Smooth muscle cell of the brain vasculature (primary cell): ENCODE results near the gene SMIM38.

Experiments
- DNase-seq: peaks from one replicate; pipeline ENCODE4 v3.0.0-alpha.2; 2012; ENCODE audit warnings: low read depth, low spot score

Gene SMIM38

DNA sequence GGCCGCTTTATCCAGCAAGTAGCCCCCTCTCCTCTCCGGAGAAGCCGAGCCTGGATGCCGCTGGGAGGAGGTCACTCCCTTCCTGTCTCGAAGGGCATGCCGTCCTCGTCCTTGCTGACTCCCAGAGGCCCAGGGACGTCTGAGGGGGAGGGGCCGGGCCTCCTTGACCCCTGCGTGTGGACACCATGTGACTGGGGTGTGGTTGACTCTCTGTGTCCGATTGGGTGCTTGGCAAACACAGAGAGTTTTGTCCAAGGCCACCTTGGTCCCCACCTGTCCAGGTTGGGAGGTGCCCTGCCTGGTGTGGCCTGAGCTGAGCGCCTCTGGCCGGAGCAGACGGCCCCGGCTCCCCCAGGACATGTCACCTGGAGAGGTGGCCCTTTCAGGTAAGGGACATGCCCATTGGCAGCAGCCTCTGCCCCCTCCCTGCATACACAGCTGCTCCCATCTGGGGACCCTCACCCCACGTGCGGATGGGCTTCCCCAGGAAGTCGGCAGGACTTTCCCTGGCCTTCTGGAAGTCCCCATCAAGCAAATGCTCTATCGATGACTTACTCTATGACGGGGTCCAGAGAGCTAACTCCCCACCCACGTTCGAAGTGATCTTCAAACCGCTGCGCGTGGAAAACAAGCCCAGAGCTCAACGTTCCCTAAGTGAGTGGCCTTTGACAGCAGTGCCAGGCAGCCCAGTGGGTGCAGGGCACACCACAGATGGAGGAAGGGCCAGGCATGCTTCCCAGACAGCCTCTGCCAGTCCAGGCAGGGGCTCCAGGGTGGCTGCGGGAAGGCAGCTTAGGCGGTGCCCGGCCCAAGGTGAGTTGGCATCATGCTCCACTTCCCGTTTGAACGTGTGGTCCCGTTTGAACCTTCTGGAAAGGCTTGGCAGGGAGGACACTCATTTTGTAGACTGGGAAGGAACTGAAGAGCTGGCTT is at the start of gene SMIM38:
Gene SMIM38 (plus strand): TSS at position 634 of the 933 bp plus-strand sequence. CDS start 1,912 bp downstream, outside the sequence.
- DNase-seq = no peak

- DNase-seq = no peak
Observed at GRCh38 chr11:69106031-69106811, 49.5 kb upstream of the SMIM38 start.

DNA sequence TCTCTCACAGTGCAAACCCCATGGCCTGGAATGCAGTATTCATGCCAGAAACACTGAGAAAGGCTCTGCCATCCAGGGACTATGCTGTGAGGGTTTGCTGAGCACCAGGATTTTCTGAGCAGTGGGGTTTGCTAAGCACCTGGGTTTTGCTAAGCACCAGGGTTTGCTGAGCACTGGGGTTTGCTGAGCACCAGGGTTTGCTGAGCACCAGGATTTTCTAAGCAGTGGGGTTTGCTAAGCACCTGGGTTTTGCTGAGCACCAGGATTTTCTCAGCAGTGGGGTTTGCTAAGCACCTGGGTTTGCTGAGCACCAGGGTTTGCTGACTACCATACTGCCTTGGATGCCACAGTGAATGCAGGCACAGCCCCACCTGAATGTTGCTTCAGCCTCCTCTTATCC is 48.3 kb upstream of the SMIM38 start:
- DNase-seq = no peak

DNA sequence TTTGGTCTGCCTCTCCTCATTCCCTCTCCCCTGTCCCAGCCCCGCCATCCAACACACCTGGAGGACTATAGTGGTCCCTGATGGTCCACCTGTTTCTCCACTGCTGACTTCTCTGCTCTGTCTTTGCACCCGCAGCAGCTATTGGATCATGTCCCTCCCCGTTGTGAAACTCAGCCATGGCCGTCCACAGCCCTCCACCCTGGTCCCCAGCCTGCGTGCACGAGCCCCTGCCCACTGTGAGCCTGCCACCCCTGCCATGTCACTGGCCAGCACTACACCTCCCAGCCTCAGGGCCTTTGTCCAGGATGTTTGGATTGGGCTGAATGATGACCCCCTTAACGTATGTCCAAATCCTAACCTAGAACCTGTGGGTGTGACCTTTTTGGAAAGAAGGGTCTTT is 47.7 kb upstream of the SMIM38 start:
- no peak for DNase-seq

GRCh38 chr11:69108559-69108958 is 47.2 kb upstream of the SMIM38 start:
- no peak for DNase-seq

DNA sequence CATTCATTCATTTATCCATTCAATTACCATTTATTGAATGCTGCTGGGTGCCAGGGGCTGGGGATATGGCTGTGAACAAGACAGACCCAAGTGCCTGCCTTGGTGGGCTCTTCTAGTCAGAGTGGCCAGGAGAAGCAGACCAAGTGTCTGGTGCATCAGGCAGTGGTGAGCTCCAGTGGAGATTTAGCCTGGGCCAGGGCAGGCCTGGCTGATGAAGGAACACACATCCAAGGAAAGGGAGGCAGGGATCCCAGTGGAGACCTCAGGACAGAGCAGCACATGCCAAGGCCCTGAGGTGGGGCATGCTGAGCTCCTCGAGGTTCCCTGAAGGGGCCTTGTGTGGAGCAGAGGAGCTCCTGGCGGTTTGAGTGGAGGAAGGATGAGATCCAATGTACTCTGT is 46.6 kb upstream of the SMIM38 start:
- DNase-seq = no peak

GRCh38 chr11:69110451-69110850 is 45.3 kb upstream of the SMIM38 start:
- no peak for DNase-seq

GRCh38 chr11:69111624-69112542 is 43.9 kb upstream of the SMIM38 start:
- DNase-seq = no peak

- no peak for DNase-seq
Observed at GRCh38 chr11:69113226-69113625, 42.5 kb upstream of the SMIM38 start.

DNA sequence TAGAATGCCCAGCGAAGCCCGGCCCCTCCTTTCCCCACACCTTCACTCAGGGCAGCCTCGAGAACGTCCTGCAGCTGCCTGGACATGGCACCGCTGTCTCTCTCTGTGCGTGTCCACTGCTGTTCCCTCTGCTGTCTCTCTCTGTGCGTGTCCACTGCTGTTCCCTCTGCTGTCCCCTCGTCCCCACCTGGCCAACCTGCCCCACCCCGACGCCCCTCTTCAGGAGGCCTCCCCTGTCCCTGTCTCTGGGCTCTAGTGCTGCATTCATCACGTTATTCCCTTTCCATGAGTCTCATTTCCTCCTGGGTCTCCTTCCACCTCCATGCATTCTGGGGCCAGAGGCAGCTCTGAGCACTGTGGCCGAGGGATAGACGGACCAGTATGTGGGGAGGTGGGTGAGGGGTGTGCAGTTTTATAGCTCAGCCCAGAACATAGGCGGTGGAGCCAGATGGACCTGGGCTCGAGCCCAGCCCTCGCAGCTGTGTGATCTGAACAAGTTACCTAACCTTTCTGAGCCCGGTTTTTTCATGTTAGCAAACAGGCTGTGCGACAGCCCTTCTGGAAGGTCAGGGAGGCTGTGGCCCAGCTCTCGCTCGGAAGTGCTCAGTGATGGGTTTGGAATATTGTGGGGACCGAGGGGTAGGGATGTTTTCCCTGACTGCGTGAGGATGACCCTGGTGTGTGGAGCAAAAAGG is 41.9 kb upstream of the SMIM38 start:
- no peak for DNase-seq

- no peak for DNase-seq
Observed at GRCh38 chr11:69114362-69114761, 41.4 kb upstream of the SMIM38 start.

- no peak for DNase-seq
Observed at GRCh38 chr11:69114811-69115523, 40.8 kb upstream of the SMIM38 start.

DNA sequence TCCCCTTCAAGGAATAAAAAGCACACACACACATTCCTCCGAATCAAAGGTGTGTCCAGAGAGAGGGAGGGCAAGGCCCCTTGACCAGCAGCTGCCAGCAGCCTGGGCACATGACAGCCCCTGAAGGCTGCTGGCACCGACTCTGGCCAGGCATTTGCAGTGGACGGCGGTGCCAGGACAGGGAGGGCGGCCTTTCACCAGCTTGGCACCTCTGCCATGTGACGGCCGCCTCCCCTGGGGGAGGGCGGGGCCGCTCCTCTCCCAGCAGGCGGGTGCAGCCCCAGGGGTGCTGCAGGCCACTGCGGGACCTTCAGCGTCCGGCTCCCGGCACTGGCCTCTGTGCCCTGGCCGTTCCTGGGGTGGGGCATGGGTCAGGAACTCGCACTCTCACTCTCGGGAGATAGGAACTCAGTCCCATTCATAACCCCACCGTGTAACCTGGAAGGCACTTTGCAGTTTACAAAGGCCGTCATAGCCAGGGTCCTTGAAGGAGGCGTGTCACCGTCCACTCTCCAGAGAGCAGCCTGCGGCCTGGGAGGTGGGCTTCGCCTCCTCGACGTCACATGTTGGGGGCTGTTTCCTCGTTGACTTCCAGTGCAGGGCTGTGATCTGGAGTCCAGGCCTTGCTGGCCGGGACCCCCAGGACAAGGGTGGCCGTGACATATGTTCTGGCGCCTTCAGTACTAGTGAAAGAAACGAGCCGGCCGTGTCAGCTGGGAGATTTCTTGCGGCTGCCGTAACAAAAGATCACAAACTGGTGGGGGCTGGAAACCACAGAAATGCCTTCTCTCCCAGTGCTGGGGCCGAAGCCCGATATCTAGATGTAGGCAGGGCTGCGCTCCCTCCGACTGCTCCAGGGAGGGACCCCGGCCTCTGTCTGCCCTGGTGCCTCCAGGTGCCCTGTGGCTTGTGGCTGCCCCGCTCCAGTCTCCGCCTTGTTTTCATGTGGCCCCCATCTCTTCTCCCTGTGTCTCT is 39.9 kb upstream of the SMIM38 start:
- DNase-seq = no peak

DNA sequence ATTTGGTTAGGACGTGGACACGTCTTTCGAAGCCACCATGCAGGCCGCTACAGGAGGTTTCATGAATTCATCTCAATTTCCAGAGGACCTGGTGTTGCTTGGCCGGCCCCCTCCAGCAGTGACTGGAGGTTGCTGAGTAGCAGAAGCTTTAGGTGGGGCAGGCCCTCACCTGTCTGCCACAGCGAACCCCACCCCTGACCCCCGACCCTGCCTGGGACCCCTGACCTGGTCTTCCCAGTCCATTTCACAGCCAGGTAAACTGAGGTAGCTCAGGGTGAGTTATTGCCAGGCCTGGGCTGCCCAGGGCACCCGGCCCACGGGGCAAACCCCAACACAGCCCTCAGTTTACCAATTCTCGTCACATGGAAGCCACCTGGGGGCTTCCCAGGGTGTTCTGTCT is 39.1 kb upstream of the SMIM38 start:
- no peak for DNase-seq

DNA sequence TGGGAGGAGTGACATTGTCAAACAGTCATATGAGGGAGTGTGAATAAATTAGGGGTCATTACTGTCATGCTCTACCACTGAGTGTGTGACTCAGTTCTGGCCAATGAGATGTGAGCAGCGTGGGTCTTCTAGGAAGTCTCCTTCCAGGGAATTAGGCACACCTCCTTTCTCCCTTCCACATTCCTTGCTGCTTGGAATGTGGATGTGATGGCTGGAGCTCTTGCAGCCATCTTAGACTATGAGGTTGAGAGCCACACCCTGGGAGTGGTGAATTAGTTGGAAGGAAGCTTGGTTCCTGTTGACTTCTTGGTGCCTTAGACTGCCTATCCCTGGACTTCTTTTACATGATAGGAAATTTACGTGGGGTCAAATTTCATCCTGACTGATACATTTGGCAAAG is 36.5 kb upstream of the SMIM38 start:
- no peak for DNase-seq

- no peak for DNase-seq
Observed at GRCh38 chr11:69120096-69120875, 35.4 kb upstream of the SMIM38 start.

GRCh38 chr11:69121021-69121420 is 34.7 kb upstream of the SMIM38 start:
- DNase-seq = no peak

DNA sequence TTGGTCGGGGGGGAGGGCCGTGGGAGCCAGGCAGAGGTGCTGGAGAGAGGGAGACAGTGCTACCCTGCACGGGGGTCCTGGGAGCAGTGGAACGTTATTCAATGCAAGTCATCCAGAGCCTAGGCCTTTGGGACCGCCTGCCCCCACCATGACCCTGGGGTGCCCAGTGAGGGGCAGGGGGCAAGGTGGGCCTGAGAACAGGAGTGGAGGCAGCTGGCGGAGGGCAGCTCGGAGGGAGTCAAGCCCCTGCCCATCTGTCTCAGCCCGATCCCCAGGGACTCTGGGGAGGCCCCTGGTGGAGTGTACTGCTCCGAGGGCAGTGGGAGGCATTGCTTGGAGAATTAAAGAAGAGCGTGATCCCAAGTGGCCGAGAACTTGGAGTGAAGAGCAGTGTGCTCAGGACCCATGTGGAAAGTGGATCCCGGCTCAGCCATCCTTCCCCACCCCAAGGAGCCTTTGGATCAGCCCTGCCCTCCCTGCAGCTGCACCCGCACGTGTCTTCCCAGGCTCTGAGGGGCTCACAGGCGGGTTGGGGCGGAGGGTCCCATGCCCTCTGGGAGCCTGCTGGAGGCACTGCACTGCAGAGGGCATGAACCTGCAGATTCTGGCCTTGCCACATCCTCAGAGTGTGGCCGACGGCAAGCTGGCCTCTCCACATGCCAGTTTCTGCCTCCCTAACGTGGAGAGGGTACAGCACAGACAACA is 34.0 kb upstream of the SMIM38 start:
- DNase-seq = no peak
